ENCODE results near the gene KLC1.

DNA sequence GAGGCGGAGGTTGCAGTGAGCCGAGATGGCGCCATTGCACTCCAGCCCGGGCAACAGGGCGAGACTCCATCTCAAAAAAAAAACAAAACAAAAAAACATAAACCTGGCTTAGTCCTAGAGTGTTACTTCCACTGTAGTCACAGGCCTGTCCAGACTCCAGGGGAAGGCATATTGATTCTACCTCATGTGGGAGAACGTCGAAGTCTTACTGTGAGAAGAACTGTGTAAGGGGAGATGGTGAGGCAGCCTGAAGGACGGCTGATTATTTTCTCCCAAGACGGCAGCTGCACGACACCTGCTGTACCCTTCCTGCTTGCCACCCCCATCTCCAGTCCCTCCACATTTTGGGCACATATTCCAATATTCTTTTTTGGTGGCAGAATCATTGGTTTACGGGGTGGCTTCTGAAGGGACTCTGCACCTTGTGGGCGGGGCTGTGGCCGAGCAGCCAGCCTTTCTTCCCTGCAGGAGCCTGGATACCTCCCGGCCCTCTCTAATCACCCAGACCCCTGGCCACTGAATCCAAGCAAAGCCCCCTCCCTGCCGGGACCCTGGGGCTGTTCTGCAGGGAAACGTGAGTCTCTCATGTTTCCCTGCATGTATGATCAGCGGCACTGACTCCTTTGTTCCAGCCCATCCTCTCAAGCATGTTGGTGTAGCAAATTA lies 12.2 kb upstream of the KLC1 start:
- TF ChIP-seq CTCF (conservative IDR thresholded peaks at IDR 0.05; ENCODE audit: low read depth, low read length) (no peak), EZH2 (IDR thresholded peaks at IDR 0.05; ENCODE audit: borderline replicate concordance, low read depth, low read length, poor library complexity, severe bottlenecking) (no peak)
